A549 (cell line): ENCODE results near the gene KLF6. TPM values are rescaled to one million over a fixed set of nuclear protein-coding genes. Genes with fewer than 3 reads are reported as not detected.

Experiments
- ATAC-seq, 2 experiments: fragments of 200-7000 bp in 1 of 2; fragments of >200 bp in 1 of 2; cut with Nextera tagmentation in 1 of 2; cut with Tn5 transposase in 1 of 2; 3 replicates each; pipeline versions ENCODE4 v1.8.0 to v1.9.1; 2018 to 2020; ENCODE audit warnings: mild to moderate bottlenecking in 1 of 2, moderate library complexity in 1 of 2
- CTCF ChIA-PET: fragments of 300-600 bp; sonication (Branson Sonifier 250); formaldehyde crosslinking; extraction: SDS; loops from one replicate; lab custom pipeline; 2021; ENCODE audit warnings: antibody characterized with exemption, inconsistent platforms; lab: Yijun Ruan, JAX
- POLR2A ChIA-PET: fragments of 350-600 bp; formaldehyde crosslinking; extraction: SDS; loops from one replicate; lab custom pipeline; 2021; ENCODE audit warnings: antibody characterized with exemption, inconsistent platforms; lab: Yijun Ruan, JAX
- DNase-seq, 2 experiments: peaks; one replicate each; pipeline versions ENCODE4 v3.0.0 to v3.0.0-alpha.2; 2011 to 2016; ENCODE audit warnings: low read depth in 1 of 2, low spot score in 1 of 2
- FAIRE-seq: peaks from 2 replicates; lab custom pipeline; 2011; peaks lifted over from hg19 to GRCh38; lab: Jason Lieb, UNC
- H3K27ac ChIP-seq, 2 experiments: fragments of >200 bp; sonication (Bioruptor Twin); formaldehyde crosslinking; 3 replicates each; pipeline ENCODE4 v1.5.1; 2016 to 2017
- H3K4me1 ChIP-seq: fragments of >200 bp; sonication (Bioruptor Twin); formaldehyde crosslinking; 3 replicates; pipeline ENCODE4 v1.6.1; 2016
- H3K4me2 ChIP-seq: fragments of >200 bp; sonication (Bioruptor Twin); formaldehyde crosslinking; 3 replicates; pipeline ENCODE4 v1.6.1; 2016
- H3K4me3 ChIP-seq: fragments of >200 bp; sonication (Bioruptor Twin); formaldehyde crosslinking; 3 replicates; pipeline ENCODE4 v1.5.1; 2016
- H3K9me3 ChIP-seq: fragments of >200 bp; sonication (Bioruptor Twin); formaldehyde crosslinking; 3 replicates; pipeline ENCODE4 v1.6.1; 2016
- ATOH8 ChIP-seq: fragments of 250-450 bp; sonication (Bioruptor Pico); IDR thresholded peaks from 2 replicates; pipeline ENCODE4 v1.5.0; 2020; ENCODE audit warnings: low read depth, mild to moderate bottlenecking, moderate library complexity
- CEBPB ChIP-seq, 2 experiments: fragments of >200 bp in 1 of 2; sonication (Bioruptor Twin) in 1 of 2; formaldehyde crosslinking in 1 of 2; IDR thresholded peaks; 2 replicates each; pipeline ENCODE4 v1.6.1; 2012 to 2016
- CHD2 ChIP-seq: fragments of 150-350 bp; IDR thresholded peaks from 2 replicates; pipeline ENCODE4 v1.6.1; 2014; ENCODE audit warnings: low read length; ENCODE audit not compliant: partially characterized antibody
- CTCF ChIP-seq: fragments of >200 bp; sonication (Bioruptor Twin); formaldehyde crosslinking; IDR thresholded peaks from 3 replicates; pipeline ENCODE4 v1.5.1; 2016
- E2F6 ChIP-seq: IDR thresholded peaks from 2 replicates; pipeline ENCODE4 v1.6.1; 2012; ENCODE audit warnings: low read depth, borderline replicate concordance
- ELK1 ChIP-seq: fragments of 150-350 bp; IDR thresholded peaks from 2 replicates; pipeline ENCODE4 v1.6.1; 2014; ENCODE audit warnings: low read depth, mild to moderate bottlenecking, low read length
- EP300 ChIP-seq, 2 experiments: fragments of >200 bp; sonication (Bioruptor Twin); formaldehyde crosslinking; IDR thresholded peaks; 2 replicates in 1 of 2; 3 replicates in 1 of 2; pipeline ENCODE4 v1.6.1; 2016 to 2017
- HMGXB4 ChIP-seq: fragments of 250-450 bp; sonication (Bioruptor Pico); IDR thresholded peaks from 2 replicates; pipeline ENCODE4 v1.5.0; 2021; ENCODE audit warnings: mild to moderate bottlenecking, moderate library complexity, borderline replicate concordance
- HOXA7 ChIP-seq: fragments of 250-450 bp; sonication (Bioruptor Pico); IDR thresholded peaks from 2 replicates; pipeline ENCODE4 v1.5.0; 2020; ENCODE audit warnings: mild to moderate bottlenecking, moderate library complexity
- HOXB5 ChIP-seq: fragments of 250-450 bp; sonication (Bioruptor Pico); IDR thresholded peaks from 2 replicates; pipeline ENCODE4 v1.5.0; 2020; ENCODE audit warnings: mild to moderate bottlenecking, moderate library complexity
- KDM1A ChIP-seq: fragments of 200-600 bp; sonication (generic); IDR thresholded peaks from 2 replicates; pipeline ENCODE4 v1.6.1; 2016; ENCODE audit warnings: low read depth, mild to moderate bottlenecking
- MAFK ChIP-seq: fragments of 450-650 bp; IDR thresholded peaks from 2 replicates; pipeline ENCODE4 v1.6.1; 2014; ENCODE audit not compliant: partially characterized antibody
- MAZ ChIP-seq: fragments of 150-350 bp; IDR thresholded peaks from 2 replicates; pipeline ENCODE4 v1.6.1; 2014; ENCODE audit warnings: antibody characterized with exemption, low read depth, low read length, borderline replicate concordance
- NR3C1 ChIP-seq: fragments of >200 bp; sonication (Bioruptor Twin); formaldehyde crosslinking; IDR thresholded peaks from 3 replicates; pipeline ENCODE4 v1.6.1; 2017
- PBX3 ChIP-seq: IDR thresholded peaks from 2 replicates; pipeline ENCODE4 v1.6.1; 2012
- POLR2A ChIP-seq: IDR thresholded peaks from 2 replicates; pipeline ENCODE4 v1.6.1; 2012; ENCODE audit warnings: mild to moderate bottlenecking, low read length
- RAD21 ChIP-seq, 2 experiments: fragments of >200 bp in 1 of 2; sonication (Bioruptor Twin) in 1 of 2; formaldehyde crosslinking in 1 of 2; IDR thresholded peaks in 1 of 2; conservative IDR thresholded peaks in 1 of 2; 2 replicates in 1 of 2; 3 replicates in 1 of 2; pipeline ENCODE4 v1.6.1; 2012 to 2018; ENCODE audit warnings: inconsistent platforms in 1 of 2
- REST ChIP-seq: fragments of 200-600 bp; sonication (generic); IDR thresholded peaks from 2 replicates; pipeline ENCODE4 v1.6.1; 2016; ENCODE audit warnings: antibody characterized with exemption, mild to moderate bottlenecking, moderate library complexity
- RFX5 ChIP-seq: fragments of 450-650 bp; IDR thresholded peaks from 2 replicates; pipeline ENCODE4 v1.7.1; 2014; ENCODE audit warnings: antibody characterized with exemption, mild to moderate bottlenecking, moderate library complexity
- SREBF2 ChIP-seq: fragments of 450-650 bp; IDR thresholded peaks from 2 replicates; pipeline ENCODE4 v1.6.1; 2014; ENCODE audit warnings: mild to moderate bottlenecking, moderate library complexity
- TFCP2L1 ChIP-seq: fragments of 250-450 bp; sonication (Bioruptor Pico); IDR thresholded peaks from 2 replicates; pipeline ENCODE4 v1.5.0; 2021; ENCODE audit warnings: mild to moderate bottlenecking
- ZC3H11A ChIP-seq: fragments of 450-650 bp; IDR thresholded peaks from 2 replicates; pipeline ENCODE4 v1.6.1; 2014; ENCODE audit warnings: antibody characterized with exemption, mild to moderate bottlenecking
- WGBS: methylation state at CpG from one replicate; pipeline ENCODE4 v1.1.6; 2017; ENCODE audit errors: missing lambda C conversion rate; 5-methylcytosine and 5-hydroxymethylcytosine counted together
- polyA plus RNA-seq, 4 experiments: library from polyadenylated mRNA; depleted of rRNA in 3 of 4; stranded (reverse); fragments of >200 nt; fragmentation: RNase III in 1 of 4; extraction: RNeasy Plus Mini Kit Qiagen cat#74134 plus additional on column Dnase treatment in 1 of 4; gene quantifications; 2 replicates in 3 of 4; 3 replicates in 1 of 4; pipeline ENCODE4 v1.2.3, GENCODE V29; 2011 to 2017

KLF6 gene
- polyA plus RNA-seq, 2 of the 4 experiments (the other 2 are of a cell fraction) = 31.9 to 86.8 TPM

GRCh38 chr10:3805201-3805790 is 20.3 kb upstream of the KLF6 start (continued):
- no peak for TF ChIP-seq REST
- no peak for TF ChIP-seq TFCP2L1 (CRISPR knock-in tag)
- no peak for TF ChIP-seq CTCF
- TF ChIP-seq PBX3 = no peak
- TF ChIP-seq HMGXB4 = no peak
- TF ChIP-seq CEBPB (IDR thresholded peaks at IDR 0.05) = no peak
- no peak for TF ChIP-seq ELK1
- TF ChIP-seq CHD2 = no peak
- TF ChIP-seq HOXA7 (CRISPR knock-in tag) = no peak
- no peak for TF ChIP-seq RAD21 (conservative IDR thresholded peaks at IDR 0.05 in 1 of 2, IDR thresholded peaks at IDR 0.05 in 1 of 2)
- peak in 1 of 2 experiments; percentile 30; a peak in 1 of 5 replicates for TF ChIP-seq EP300 (IDR thresholded peaks at IDR 0.05)

GRCh38 chr10:3803927-3804741 is 19.1 kb upstream of the KLF6 start:
- peaks cover 66% of the 10 kb centered on the region for H3K4me1 ChIP-seq
- ChIA-PET POLR2A (interaction anchor here (8.2 kb wide), 1 partner anchor 19 kb away, joined by 75 read pairs; the partner anchor contains the start of gene KLF6), CTCF (no interaction called here)
- H3K4me2 ChIP-seq = peak overlapping the region; percentile 78
- H3K27ac ChIP-seq = peak overlapping the region; percentile 82
- ATAC-seq (no peak), DNase-seq (no peak)
- H3K9me3 ChIP-seq = no peaks in the 10 kb centered on the region
- 74% methylated on average over 13 of the region's 13 CpGs for WGBS
- no peak overlapping the region for H3K4me3 ChIP-seq
- TF ChIP-seq E2F6 = no peak
- no peak for TF ChIP-seq CEBPB (IDR thresholded peaks at IDR 0.05)
- no peak for TF ChIP-seq SREBF2
- no peak for TF ChIP-seq MAZ
- TF ChIP-seq MAFK = no peak
- no peak for TF ChIP-seq RFX5
- TF ChIP-seq NR3C1 = no peak
- TF ChIP-seq ATOH8 (CRISPR knock-in tag) = no peak
- no peak for TF ChIP-seq HOXB5
- TF ChIP-seq ZC3H11A = no peak
- no peak for TF ChIP-seq KDM1A
- no peak for TF ChIP-seq POLR2A
- TF ChIP-seq, all 56 proteins: peak for 0
- FAIRE-seq = no peak
